LNCAP (cell line): ENCODE data around the gene ATG10.

Experiments used
- TF ChIP-seq, protein P1 (sequence below): fragments of 450-650 bp; IDR thresholded peaks from 2 replicates; pipeline ENCODE4 v1.5.1; 2017; ENCODE audit warnings: mild to moderate bottlenecking

ATG10 gene

DNA sequence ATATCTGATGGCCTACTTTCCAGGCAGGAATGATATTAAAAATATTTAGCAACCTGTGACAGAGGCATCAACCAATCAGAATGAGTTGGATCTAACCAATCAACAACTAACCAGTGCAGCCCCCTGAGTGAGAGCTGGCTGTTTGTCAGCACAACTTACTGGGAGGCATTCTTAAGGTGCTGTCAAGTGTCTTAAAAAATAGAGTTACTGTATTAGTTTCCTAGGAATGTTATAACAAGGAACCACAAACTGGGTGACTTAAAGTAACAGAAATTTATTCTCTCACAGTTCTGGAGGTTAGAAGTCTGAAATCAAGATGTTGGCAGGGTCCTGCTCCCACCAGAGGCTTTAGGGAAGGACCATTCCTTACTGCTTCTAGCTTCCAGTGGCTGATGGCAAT is 85.2 kb downstream of the ATG10 start:
- TF ChIP-seq, protein P1, sequence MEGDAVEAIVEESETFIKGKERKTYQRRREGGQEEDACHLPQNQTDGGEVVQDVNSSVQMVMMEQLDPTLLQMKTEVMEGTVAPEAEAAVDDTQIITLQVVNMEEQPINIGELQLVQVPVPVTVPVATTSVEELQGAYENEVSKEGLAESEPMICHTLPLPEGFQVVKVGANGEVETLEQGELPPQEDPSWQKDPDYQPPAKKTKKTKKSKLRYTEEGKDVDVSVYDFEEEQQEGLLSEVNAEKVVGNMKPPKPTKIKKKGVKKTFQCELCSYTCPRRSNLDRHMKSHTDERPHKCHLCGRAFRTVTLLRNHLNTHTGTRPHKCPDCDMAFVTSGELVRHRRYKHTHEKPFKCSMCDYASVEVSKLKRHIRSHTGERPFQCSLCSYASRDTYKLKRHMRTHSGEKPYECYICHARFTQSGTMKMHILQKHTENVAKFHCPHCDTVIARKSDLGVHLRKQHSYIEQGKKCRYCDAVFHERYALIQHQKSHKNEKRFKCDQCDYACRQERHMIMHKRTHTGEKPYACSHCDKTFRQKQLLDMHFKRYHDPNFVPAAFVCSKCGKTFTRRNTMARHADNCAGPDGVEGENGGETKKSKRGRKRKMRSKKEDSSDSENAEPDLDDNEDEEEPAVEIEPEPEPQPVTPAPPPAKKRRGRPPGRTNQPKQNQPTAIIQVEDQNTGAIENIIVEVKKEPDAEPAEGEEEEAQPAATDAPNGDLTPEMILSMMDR, result no peak

DNA sequence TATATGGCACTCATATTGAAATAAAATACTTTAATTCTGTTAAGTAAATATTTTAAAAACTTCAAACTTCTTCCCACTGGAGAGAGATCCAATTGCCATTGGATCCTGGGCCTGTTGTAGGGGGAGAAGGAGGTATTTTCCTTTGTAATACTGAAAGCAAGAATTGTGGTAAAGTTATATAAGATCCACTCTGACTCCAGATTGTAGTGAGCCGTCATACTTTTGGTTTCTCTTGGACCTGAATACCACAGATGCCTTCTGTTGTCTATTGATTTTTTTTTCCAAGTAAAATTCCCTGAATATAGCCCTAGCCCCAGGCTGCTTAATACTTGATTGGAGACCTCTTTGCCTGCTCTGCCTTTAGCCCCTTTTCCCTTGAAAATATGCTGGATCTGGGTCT is 86.9 kb downstream of the ATG10 start:
- TF ChIP-seq, protein P1, result no peak

DNA sequence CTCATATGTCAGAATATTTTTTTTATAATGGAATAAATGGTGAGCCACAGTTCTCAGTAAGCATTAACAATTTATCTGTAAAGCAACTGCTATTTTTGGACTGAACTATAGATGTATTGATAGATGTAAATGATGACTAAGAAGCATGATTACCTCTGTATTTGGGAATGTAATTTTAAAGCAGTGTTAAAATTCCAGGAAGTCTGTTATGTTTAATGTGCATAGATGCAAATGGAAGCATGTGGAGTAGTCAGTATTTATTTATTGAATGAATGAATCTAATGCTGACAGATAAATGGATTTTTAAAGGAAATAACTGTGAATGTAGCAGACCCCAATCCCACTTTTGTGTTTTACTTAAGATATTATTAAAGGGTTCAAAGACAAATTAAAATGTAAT is 95.0 kb downstream of the ATG10 start:
- TF ChIP-seq, protein P1, result no peak

DNA sequence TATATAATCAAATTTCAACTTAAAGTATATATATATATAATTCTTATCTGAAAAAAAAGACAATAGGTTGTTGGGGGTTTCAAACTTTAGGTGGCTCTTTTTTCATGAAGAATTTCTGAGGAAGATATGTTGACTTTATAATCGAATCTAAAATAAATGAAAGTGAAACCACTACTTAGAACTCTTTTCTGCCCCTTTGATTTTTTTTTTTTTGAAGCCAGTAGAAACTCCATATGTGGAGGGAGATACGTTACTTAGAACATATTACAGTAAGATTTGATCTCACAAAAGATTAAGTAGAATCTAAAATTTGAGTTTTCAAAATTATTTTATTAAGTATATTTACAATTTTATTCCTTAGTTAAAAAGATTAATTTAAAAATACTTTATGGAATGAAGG is 96.9 kb downstream of the ATG10 start:
- TF ChIP-seq, protein P1, result no peak

DNA sequence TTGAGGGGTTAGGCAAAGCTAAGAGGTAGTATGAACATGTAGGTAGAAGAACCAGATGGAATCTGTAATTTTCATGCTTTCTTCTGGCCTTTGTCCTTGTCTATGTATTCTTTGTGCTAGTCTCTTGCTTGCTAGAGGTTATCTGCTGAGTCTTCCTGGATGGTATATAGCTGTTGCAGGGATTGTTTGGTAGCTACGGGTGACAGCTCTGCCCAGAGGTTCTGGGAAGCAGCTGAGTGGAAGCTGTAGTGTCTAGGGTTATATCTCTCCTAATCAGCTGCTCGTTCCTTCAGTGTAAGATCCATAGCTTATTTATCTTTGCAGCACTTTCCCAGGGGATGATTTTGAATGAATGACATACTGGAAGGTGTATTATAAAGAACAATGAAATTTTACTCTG is 100.3 kb downstream of the ATG10 start:
- TF ChIP-seq, protein P1, result no peak

DNA sequence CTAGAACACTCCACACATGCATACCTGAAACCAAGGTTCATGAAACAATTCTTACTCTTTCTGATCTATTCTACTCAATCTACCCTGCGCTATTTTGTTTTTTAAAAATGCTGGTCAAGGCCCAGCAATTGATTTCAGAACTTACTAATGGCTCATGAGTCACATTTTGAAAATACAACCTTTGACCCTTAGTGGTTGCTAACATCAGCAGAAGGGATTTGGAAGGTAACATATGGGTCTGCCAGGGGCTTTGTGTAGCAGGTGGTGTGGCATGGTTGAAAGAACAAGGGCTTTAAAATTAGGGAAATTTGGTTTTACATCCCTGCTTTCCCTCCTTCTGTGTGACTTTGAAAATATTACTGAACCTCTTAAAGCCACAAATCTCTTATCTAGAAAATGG is 101.4 kb downstream of the ATG10 start:
- TF ChIP-seq, protein P1, result no peak

DNA sequence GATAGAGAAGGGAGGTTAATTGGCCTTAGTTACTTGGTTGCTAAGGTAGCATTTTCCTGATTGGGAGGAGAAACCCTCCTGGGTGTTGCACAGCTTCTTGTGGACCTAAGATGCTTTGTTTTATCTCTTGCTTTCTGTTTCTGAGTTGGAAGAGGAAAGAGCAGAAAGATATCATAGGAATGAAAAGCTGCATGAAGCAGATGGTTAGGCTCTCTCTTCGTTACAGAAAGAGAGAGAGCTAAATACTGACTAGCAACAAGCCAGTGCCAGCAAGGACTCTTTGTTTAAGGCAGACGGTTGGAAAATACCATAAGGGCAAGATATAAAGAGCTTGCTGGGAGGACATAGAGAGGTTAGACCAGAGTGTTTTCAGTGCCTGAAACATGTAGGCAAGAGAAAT is 103.1 kb downstream of the ATG10 start:
- TF ChIP-seq, protein P1, result no peak

DNA sequence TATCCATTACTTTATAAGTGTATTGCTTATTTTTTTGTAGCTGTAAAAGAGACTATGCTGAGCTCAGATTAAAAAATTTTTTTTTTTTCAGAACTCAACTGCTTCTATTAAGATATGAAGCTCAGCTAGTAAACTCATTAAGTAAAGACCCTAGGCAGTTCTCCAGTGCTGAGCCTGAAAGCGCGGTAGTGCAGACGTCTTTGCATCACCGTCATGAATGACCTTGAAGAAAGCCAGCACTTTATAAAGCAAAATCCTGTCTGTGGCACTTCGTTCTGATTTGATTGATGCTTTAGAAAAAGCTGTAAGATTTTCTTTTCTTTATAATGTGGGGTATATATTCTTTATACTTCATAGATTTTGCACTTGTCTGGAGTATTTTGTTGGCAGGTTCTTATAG is 105.7 kb downstream of the ATG10 start:
- TF ChIP-seq, protein P1, result no peak
